ENCODE measurements around the gene ZNF438. TPM values are rescaled to one million over a fixed set of nuclear protein-coding genes. Genes with fewer than 3 reads are reported as not detected.

The ZNF438 gene
- total and polyA plus RNA-seq, 2 of the 8 experiments (the other 6 are each of a cell fraction or from before 2014, with no cell fraction given), result 0.95 to 1.7 TPM

- Histone ChIP-seq H2AK5ac (ENCODE audit: low read depth, low read length) (no peak overlapping the region), H3K4me3 (ENCODE audit: extremely low read depth in 1 of 4, insufficient read depth in 2 of 4, low read depth in 3 of 4, low read length in 4 of 4) (no peak overlapping the region), H3K56ac (replicated peaks; ENCODE audit: insufficient read length, low read depth, low read length) (no peak overlapping the region), H2BK5ac (ENCODE audit: low read depth, low read length) (no peak overlapping the region), H3K4me1 (replicated peaks in 1 of 4; ENCODE audit: control insufficient read depth in 3 of 4, insufficient read depth in 4 of 4, low read length in 3 of 4) (no peaks in the 10 kb centered on the region), H3K9me3 (ENCODE audit: insufficient read depth in 2 of 2, low read depth in 1 of 2, low read length in 1 of 2) (no peaks in the 10 kb centered on the region), H3K79me1 (ENCODE audit: low read depth, low read length) (no peaks in the 10 kb centered on the region), H2BK20ac (ENCODE audit: low read length) (no peak overlapping the region), H3K14ac (ENCODE audit: insufficient read length) (no peak overlapping the region), H3K79me2 (ENCODE audit: control insufficient read depth in 1 of 2, insufficient read depth in 2 of 2, low read length in 2 of 2) (no peaks in the 10 kb centered on the region), H3K27me3 (replicated peaks in 1 of 4; ENCODE audit: control insufficient read depth in 3 of 4, extremely low read depth in 1 of 4, insufficient read depth in 3 of 4, low read length in 3 of 4) (no peaks in the 10 kb centered on the region), H2BK12ac (ENCODE audit: low read depth, low read length) (no peak overlapping the region), H3K4me2 (ENCODE audit: insufficient read depth in 1 of 2, low read depth in 2 of 2, low read length in 2 of 2) (no peak overlapping the region), H3K27ac (ENCODE audit: low read depth, low read length) (no peak overlapping the region), H4K91ac (replicated peaks; ENCODE audit: insufficient read length, low read length) (peak overlapping the region; percentile 17), H3K4ac (replicated peaks; ENCODE audit: insufficient read length, low read depth, low read length) (no peak overlapping the region), H3K23ac (ENCODE audit: insufficient read length) (no peak overlapping the region), H2BK120ac (replicated peaks; ENCODE audit: low read depth, low read length) (no peak overlapping the region), H3K23me2 (ENCODE audit: low read depth, low read length) (no peaks in the 10 kb centered on the region), H2AFZ (ENCODE audit: low read length) (no peak overlapping the region), H2BK15ac (ENCODE audit: low read length) (no peak overlapping the region), H4K20me1 (replicated peaks in 1 of 2; ENCODE audit: control insufficient read depth in 1 of 2, insufficient read depth in 2 of 2, low read length in 2 of 2) (no peaks in the 10 kb centered on the region), H3K9ac (replicated peaks in 1 of 4; ENCODE audit: extremely low read depth in 1 of 4, low read depth in 3 of 4, low read length in 3 of 4) (no peak overlapping the region), H3K18ac (ENCODE audit: extremely low read depth, low read length) (no peak overlapping the region), H4K5ac (ENCODE audit: insufficient read length, low read depth, low read length) (no peak overlapping the region), H4K8ac (ENCODE audit: extremely low read depth, insufficient read depth, low read length) (no peak overlapping the region), H3K36me3 (ENCODE audit: control insufficient read depth in 2 of 4, insufficient read depth in 4 of 4, low read length in 3 of 4) (no peaks in the 10 kb centered on the region)
- 85% methylated on average over 6 of the region's 6 CpGs; no CpG with 5 or more reads in 1 of the 2 experiments for WGBS, 2 experiments (ENCODE audit: extremely low coverage in 1 of 2, insufficient coverage in 1 of 2, insufficient read length in 1 of 2, insufficient replicate concordance in 2 of 2, low coverage in 1 of 2, low lambda C conversion rate in 2 of 2, missing lambda C conversion rate in 1 of 2)
- no peak for TF ChIP-seq TEAD4 (IDR thresholded peaks at IDR 0.05; ENCODE audit: low read depth, low read length)
- no peak for TF ChIP-seq KDM4A (IDR thresholded peaks at IDR 0.05; ENCODE audit: low read depth, low read length, severe bottlenecking)
- no peak for TF ChIP-seq PHF8 (conservative IDR thresholded peaks at IDR 0.05; ENCODE audit: low read depth, low read length)
- TF ChIP-seq JUN (IDR thresholded peaks at IDR 0.05; ENCODE audit: low read depth, low read length), result no peak
- TF ChIP-seq CTCF (IDR thresholded peaks at IDR 0.05; ENCODE audit: control extremely low read depth in 1 of 3, insufficient read depth in 1 of 3, low read depth in 1 of 3, low read length in 3 of 3), result no peak
- no peak for TF ChIP-seq YY1 (IDR thresholded peaks at IDR 0.05; ENCODE audit: low read depth, low read length)
- no peak for TF ChIP-seq SIN3A (conservative IDR thresholded peaks at IDR 0.05 in 1 of 2, IDR thresholded peaks at IDR 0.05 in 1 of 2; ENCODE audit: low read depth in 1 of 2, low read length in 2 of 2)
- no peak for TF ChIP-seq ZNF274 (IDR thresholded peaks at IDR 0.05; ENCODE audit: borderline replicate concordance, extremely low read depth, low read length)
- CTCF ChIA-PET (ENCODE audit: partially characterized antibody), result interaction anchor here (0.6 kb wide), 1 partner anchor 79 kb away, joined by 3 read pairs; no protein-coding TSS in a partner anchor
- POLR2A ChIA-PET (ENCODE audit: partially characterized antibody), result no interaction called here
- FAIRE-seq (no peak), DNase-seq (ENCODE audit: low read depth in 1 of 2, low spot score in 2 of 2) (no peak)
Observed at GRCh38 chr10:31063841-31064240, 32.2 kb upstream of the ZNF438 start.
